GM10266 (cell line): Measurements from ENCODE around the gene CAMK1G.

Experiments used
- DNase-seq: peaks from one replicate; pipeline ENCODE4 v3.0.0; 2012; ENCODE audit errors: extremely low spot score
- TF ChIP-seq, protein P1 (sequence below): IDR thresholded peaks from 2 replicates; pipeline ENCODE4 v1.5.1; 2012; ENCODE audit warnings: mild to moderate bottlenecking, low read depth; ENCODE audit not compliant: control insufficient read depth, insufficient read depth; ENCODE audit errors: missing control alignments

CAMK1G gene

DNA sequence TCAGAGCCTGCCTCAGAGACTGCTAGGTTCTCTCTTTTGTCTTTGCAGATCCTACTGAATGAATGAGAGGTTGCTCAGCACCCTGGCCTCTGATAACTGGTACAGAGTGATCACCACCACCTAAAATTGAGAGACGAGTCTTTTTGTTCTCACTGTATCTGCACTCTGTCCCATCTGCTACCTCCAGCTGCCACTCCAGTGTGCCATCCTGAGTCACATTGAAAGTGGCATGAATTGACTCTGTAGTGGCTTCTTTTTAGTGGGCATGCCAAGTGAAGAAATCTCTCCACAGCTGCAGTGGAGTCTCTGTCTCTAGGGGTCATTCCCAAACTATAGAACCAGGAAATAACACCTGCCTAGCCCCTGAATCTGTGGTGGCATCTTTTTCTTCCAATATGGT lies 14.7 kb downstream of the CAMK1G start:
- TF ChIP-seq, protein P1, sequence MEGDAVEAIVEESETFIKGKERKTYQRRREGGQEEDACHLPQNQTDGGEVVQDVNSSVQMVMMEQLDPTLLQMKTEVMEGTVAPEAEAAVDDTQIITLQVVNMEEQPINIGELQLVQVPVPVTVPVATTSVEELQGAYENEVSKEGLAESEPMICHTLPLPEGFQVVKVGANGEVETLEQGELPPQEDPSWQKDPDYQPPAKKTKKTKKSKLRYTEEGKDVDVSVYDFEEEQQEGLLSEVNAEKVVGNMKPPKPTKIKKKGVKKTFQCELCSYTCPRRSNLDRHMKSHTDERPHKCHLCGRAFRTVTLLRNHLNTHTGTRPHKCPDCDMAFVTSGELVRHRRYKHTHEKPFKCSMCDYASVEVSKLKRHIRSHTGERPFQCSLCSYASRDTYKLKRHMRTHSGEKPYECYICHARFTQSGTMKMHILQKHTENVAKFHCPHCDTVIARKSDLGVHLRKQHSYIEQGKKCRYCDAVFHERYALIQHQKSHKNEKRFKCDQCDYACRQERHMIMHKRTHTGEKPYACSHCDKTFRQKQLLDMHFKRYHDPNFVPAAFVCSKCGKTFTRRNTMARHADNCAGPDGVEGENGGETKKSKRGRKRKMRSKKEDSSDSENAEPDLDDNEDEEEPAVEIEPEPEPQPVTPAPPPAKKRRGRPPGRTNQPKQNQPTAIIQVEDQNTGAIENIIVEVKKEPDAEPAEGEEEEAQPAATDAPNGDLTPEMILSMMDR, result no peak
- DNase-seq, result no peak

DNA sequence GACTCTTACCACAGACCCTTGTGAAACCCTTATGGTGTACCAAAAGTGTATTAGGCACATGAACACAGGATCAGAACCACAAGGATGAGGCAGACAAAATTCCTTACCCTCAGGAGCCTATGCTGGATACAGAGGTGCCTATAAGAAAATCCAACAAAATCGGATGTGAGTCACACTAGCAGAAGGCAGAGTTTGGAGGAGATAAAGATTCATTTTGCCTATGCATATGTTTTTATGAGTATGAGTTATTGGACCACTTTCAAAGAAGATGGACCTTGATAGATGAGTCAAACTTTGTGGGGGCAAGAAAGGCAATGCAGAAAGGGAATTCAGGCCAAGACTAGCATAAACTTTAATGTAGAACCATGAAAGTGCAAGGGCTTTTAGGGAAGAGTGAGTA lies 17.0 kb downstream of the CAMK1G start:
- TF ChIP-seq, protein P1, result no peak
- DNase-seq, result no peak

DNA sequence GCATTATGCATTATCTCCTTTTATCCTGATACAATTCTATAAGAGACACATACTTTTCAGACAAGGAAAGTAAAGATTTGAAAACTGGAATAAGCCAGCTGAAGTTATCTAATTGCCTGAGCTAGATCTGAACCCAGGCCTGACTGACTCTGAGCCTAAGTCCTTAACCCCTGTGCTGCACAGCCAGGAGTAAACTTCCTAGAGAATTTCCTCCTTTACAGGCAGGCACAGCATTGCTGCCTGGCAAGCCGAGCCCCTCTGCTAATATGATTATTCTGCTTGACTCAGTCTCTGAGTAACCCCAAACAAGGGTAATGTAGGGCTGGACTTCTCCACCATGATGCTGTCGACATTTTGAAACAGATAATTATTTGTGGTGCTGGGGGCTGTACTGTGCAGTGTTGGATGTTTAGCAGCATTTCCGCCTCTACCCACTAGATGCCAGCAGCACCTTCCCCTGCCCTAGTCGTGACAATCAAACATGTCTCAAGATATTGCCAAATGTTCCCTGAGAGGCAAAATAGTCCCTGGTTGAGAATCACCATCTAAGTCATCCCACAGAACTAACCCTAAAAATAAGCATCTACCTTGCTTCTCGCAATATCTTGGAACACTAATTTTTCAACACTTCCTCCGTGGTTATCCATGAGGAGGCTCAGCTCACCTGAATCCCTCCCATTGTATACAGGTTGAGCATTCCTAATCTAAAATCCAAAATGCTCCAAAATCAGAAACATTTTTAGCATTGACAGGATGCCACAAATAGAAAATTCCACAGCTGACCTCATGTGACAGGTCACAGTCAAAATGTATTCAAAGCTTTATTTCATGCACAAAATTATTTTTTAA lies 18.5 kb downstream of the CAMK1G start:
- DNase-seq, result peak; percentile 23
- TF ChIP-seq, protein P1, result peak; percentile 48

DNA sequence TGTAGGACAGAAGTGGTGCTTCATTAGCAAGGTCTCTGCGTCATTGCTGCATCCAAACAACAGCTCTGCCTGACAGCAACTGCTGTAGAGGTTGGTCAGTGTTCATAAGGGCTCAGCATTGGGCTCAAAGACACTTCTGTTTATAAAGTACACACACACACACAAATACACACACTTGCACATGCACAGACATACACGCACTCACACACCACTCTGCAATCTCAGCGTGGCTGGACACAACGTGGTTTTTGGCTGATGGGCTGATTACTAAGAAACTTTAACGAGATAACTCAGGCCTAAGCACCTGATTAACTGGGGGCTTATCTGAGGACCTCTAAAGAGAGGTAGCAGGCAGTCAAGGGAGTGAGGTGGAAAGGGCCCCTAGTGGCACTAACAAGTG lies 20.4 kb downstream of the CAMK1G start:
- TF ChIP-seq, protein P1, result no peak
- no peak for DNase-seq

DNA sequence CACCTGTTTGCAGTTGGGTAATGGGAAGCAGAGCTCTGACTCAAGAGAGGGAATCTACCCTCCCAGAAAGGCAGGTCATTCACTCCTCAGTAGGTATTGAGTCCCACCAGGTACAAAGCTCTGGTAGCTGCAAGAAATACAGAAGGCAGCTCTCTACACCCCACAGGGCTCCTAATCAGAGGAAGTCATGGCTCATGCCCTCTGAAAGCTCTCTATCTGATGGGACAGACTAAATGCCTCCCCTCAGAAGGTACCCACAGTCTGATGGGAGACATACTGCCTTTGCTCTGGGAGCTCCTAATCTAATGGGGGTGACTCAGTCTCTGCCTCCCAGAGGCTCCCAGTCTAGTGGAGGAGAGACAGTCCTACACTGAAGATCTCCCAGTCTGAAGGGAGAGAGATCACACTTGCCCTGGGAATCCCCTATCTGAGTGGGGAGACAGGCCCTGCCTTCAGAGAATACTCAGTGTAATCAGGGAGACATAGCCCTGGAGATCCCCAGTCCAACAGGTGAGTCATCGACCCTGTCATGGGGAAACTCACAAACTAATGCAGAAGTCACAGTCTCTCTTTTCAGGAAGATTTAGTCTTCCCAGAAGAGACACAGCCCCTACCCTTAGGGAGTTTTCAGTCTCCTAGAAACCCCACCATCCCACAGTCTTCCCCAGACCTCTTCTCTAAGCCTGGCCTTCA lies 23.7 kb downstream of the CAMK1G start:
- peak; percentile 78 for DNase-seq
- TF ChIP-seq, protein P1, result no peak

DNA sequence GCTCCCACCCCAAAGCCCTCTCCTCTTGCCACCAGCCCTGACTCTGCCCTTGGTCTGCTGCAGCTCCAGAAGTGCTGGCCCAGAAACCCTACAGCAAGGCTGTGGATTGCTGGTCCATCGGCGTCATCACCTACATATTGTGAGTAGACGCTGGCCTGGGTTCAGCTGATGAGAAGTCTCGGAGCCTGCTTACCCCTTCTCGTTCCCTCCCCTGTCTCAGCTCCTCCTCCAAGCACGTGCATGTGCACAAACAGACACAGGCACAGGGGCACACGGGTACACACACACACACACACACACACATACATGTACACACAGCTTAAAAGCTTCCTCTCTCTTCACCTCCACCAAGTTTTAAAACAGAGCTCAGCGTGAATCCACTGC lies 24.3 kb downstream of the CAMK1G start:
- TF ChIP-seq, protein P1, result no peak
- DNase-seq, result no peak
